GM21529 (cell line): ENCODE measurements around the gene CELSR1.

ENCODE experiments used
- ATAC-seq: cut with Tn5 transposase; IDR thresholded peaks from one replicate; pipeline ENCODE4 v1.9.1; 2021; ENCODE audit not compliant: unreplicated experiment

CELSR1 gene

DNA sequence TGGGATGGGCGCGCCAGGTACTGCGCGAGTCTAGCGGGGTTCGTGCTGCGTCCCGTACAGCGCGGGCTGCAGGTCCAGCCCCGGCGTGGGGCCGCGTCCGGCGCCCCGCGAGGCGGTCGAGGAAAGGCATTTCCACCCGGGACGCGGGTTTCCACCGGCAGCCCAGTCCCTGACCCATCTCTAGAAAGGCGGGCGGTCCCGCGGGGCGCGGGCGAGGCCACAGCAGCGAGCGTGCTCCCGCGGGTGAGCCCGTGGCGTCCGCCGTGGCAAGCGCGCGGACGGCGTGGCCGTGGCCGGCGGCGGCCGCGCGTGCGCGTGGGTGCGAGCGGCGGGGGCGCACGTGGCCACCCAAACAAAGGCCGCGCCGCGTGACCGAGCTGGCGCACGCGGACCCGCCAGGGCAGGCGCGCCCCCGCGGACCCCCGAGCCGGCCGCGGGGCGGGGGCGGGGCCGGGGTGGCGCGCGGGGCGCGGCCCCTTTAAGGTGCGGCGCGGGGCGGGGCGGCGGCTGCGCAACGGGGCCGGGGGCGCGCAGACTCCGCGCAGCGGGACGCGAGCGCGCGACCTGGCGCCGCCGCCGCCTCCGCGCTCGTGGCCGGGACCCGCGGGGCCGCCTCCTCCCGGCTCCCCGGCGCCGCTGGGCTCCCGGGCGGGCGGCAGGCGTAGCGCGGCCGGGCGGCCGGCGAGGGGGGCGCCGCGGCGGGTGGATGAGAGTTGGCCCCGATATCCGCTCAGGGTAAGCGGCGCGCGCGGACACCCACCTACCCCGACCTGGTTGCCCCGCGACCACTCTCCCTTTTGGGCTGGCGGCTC, 39.3 kb upstream of the CELSR1 start:
- ATAC-seq: no peak

DNA sequence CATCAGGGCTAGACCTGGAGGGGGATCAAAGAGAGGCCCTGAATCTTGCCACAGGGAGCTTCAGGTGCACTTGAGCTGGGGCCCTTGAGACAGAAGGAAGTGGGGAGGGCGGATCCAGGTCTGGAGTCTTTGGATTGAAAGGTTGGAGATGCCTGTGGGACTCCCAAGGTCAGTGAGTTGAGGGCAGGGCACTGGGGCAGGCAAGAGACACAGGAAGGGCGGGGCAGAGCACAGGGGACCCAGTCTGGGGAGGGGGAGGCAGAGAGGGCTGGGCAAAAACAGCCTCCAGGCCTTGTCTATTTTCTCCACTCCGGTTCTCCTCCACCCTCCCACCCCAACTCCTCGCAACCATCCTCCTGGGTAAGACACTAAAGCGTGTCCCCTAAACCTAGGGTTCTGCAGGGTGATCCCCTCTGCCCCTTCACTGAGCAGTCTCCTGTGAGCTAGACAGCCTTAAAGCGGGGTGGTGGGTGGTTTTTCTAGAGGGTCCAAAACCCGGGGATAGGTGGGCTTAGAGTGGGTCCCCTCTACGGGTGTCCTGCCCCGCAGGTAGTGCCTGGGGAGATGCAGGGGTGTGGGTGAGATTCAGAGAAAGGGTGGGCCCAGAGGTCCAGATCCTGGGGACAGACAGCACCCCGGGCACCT, 38.6 kb upstream of the CELSR1 start:
- ATAC-seq: no peak

DNA sequence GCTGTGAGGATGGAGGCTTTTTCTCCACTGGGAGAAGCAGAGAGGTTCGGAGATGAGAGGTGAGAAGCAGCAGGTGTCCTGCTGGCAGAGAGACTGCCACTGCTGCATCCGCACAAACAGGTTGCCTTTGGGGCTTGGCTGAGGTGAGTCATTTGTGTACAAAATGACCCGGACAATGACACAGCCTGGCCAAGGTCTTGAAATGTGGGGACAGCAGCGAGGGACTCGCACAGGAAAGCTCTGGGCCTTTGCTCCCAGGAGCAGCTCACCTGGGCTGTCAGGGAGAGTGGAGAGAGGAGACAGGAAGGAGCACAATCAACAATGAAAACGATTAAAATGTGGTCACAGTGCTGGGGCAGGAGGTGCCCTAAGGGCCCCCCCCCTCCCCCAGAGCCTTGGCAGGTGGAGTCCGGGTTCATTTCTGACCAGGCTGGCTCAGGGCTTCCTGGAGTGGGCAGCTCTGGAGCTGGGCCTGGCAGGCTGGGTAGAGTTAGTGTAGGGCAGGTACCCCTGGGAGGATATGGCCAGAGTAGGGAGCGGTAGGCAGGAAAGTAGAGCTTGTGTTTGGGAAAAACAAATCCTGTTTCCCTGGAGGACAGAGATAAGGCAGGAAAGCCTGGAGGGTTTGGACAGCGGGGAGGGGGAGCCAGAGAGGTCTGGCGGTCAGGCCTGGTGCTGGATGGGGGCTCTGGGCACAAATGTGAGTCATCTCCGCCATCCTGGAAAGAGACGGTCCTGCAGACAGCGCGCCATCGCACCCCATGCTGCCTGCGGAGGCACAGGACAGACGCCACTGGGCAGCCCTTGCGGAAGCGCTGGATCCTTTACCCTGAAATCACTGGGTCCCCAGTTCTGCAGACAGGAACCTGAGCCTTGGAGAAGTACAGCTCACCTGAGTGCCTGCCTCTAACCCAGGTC, 37.8 kb upstream of the CELSR1 start:
- ATAC-seq: no peak

DNA sequence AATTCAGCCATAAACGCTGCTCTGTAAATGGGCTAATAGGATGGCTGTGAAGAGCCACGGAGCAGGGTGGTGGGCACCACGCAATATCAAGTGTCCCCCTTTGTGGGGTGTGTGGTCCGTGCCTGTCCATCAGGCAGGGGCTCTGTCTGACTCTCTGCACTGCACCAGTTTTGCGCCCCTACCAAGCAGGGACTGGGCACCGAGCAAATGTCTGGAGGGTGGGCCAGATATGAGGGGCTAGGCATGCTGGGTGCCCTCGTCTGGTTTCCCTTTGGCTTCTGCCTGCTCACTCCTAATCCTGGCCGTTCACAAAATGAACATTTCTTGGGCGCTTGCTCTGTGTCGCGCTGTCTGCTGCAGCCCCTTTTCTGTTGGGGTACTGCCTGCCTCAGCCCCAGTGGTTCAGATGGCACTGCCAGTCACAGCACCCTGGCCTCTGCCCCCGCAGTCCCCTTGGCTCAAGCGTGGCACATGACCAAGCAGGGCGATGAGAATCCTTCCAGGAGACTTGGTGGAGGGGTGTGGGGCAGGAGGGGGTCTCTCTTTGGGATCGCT, 37.1 kb upstream of the CELSR1 start:
- no peak for ATAC-seq

DNA sequence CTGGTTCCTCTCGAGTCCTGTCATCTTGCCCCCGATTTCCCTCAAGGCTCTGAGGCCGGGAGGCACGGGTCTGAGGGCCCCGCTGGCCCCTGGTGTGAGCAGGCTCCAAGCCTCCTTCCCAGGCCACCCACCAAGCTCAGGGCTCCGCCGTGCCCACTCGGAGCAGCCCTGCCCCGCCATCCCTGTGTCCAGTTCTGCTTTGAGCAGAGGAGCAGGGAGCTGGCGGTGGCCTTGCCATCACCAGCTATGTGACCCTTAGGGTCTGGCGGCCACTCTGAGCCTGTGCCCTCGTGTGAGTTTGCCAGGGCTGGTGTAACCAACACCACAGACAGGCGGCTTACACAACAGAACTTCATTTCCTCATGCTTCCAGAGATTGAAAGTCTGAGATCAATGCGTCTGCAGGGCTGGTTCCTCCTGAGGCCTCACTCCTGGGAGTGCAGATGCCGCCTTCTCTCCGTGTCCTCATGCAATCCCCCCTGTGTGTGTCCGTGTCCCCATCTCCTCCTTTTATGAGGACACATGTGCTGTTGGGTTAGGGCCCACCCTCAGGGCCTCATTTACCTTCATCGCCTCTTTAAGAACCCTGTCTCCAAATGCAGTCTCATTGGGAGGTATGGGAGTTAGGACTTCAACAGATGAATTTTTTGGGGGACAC, 36.5 kb upstream of the CELSR1 start:
- ATAC-seq: no peak

DNA sequence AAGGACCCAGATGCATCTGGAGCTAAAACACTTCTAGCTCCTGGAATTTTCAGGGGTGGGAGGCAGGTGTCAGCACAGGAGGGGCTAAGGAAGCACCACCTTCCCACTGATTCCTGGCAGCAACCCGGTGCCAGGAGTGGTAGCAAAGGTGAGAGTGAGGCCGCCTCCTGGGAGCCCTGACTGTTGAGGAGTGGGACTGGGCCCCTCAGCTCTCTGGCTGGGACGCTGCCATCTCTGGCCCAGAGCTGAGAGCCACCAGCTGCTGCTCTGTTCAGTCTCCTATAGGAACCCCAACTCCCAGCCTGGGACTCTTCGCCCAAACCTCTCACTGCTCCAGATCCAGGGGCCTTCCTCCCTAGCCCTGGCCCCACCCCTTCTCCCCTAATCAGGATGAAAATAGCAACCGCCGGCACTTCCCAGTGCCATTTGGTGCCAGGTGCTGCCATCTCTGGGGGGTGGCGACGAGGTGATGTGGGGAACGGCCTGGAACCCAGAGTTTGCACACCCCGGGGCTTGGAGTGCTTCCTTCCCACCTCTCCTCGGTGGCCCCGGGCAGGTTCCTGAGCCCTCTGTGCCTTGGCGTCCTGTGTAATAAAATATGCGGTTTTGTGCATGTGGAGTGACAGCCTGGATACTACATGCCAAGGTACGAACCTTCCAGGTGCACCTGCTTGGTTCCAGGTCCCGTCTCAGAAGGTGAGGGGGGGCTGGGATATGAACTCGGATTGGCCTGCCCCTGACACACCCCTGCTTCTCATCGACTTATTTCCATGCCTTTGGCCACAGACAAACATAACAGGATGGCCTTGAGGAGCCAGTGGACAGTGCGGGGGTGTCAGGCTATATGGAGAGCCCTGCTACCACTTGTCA, 35.7 kb upstream of the CELSR1 start:
- no peak for ATAC-seq

DNA sequence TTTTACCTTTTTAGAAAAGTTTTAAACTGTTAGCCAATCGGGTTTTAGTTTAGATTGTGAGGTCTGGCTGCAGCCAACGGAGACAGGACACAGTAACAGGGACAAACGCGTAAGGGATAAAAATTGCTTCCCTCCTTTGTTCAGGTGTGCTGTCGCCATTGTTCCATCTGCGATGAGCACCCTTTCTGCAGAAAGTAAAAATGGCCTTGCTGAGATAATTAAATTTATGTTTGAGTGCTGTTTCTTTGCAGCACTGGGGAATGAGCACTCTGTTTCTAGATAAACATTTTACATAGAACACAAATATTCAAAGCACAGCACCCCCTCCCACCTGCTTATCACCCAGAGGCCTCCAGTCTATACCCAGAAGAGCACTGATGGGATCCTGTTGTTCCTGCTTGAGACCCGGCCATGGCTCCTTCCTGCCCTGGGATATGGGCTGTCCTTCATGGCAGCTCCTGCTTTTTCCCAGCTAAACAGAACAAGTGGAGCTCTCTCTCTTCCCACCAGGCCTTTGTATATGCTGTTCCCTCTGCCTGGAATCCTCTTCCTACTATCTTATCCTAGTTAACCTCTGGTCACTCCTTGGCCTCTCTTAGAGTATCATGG, 34.3 kb upstream of the CELSR1 start:
- no peak for ATAC-seq

DNA sequence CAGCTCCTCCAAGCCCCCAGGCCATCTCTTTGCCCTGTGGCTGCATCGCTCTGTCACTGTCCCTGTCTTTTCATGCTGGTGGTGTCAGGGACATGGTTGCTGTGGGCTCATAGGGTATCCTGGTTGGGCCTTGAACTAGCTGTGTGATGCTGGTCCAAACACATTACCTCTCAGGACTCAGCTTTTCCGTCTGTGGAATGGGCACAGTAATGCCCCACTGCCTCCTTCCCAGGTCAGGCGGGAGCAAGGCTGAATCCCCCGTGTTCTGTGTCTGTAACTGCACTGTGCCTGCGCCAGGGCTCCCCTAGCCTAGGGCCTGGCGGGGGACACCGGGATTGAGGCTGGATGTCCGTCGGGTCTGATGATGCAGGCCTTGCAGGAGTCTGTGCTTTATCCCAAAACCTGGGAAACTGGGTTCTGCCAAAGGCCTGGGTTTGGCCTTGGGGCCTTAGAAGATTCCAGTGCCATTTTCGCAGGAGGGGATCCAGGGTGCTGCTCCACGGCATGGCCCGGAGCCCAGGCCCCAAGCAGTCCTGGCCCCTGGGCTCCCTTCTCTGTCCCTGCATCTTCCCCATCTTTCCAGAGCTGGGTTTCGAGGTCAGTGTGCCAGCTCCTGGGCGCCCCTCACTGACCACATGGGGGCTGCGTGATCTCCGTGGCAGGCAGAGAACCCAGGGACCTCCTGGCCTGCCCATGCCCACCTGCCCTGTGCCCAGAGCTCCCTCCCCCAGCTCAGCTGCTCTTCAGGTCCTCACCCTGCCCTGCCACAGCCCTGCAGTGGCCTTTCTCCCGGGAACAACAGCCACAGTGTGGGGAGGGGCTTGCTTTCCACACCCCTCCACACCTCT, 32.7 kb upstream of the CELSR1 start:
- ATAC-seq: no peak

DNA sequence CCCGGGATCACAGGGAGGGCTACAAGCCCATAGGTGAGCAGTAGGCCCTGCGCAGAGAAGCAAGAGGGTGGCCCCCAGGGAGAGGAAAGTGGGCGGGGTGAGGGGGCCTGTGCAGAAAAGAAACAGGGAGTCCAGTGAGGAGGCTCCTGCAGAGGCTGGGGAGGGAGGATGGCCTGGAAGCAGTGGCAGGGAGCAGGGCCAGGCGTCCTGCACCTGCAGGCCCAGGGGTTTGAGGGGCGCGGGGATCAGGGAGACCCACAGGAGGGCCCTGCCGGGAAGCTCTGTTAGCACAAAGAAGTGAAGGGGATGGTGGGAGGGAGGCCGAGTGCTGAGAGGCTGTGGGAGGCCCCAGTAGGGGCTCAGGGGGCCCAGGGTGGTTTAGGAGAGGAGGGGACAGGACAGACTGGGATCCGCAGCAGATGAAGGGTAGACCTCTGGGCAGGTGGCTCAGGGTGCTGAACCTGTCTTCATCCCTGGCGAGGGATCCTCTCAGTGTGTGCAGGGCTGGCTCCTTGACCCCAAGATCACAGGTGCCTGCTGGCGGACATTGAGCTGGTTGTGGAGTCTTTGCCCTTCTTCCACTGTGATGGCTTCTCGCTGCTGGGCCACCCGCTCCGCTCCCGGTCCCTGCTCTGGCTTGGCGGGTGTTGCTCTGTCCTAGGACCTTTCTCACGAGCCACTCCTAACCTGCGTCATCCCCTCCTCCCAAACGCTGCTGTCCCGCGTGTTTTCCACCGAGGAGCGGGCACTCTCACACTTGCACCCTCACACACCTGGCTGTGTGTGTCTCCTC, 31.8 kb upstream of the CELSR1 start:
- no peak for ATAC-seq

DNA sequence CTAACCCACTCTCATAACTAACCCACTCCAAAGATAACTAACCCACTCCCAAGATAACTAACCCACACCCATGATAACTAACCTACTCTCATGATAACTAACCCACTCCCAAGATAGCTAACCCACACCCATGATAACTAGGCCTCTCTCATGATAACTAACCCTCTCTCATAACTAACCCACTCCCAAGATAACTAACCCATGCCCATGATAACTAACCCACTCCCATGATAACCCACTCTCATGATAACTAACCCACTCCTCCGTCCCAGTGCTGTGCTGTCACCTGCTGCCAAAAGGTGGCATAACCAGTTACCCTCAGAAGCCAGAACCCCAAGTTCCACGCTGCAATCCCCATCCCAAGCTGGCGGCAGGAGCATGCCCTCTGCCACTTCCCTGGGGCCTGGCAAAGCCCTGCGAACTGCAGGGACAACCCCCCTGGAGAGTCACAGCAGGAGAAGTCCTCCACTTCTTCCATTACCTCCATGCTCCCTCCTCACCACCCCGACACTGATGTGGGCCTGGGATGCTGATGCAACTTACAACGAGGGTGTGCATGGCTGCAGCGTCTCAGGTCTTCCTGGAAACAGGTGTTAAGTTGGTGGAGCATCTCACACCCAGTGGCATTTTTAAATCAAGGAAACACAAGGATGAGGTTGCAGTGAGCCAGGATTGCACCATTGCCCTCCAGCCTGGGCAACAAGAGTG, 30.8 kb upstream of the CELSR1 start:
- no peak for ATAC-seq

DNA sequence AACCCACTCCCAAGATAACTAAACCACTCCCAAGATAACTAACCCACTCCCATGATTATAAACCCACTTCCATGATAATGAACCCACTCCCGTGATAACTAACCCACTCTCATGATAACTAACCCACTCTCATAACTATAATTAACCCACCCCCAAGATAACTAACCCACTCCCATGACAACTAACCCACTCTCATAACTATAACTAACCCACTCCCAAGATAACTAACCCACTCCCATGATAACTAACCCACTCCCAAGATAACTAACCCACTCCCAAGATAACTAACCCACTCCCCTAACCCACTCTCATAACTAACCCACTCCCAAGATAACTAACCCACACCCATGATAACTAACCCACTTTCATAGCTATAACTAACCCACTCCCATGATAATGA, 30.1 kb upstream of the CELSR1 start:
- no peak for ATAC-seq

DNA sequence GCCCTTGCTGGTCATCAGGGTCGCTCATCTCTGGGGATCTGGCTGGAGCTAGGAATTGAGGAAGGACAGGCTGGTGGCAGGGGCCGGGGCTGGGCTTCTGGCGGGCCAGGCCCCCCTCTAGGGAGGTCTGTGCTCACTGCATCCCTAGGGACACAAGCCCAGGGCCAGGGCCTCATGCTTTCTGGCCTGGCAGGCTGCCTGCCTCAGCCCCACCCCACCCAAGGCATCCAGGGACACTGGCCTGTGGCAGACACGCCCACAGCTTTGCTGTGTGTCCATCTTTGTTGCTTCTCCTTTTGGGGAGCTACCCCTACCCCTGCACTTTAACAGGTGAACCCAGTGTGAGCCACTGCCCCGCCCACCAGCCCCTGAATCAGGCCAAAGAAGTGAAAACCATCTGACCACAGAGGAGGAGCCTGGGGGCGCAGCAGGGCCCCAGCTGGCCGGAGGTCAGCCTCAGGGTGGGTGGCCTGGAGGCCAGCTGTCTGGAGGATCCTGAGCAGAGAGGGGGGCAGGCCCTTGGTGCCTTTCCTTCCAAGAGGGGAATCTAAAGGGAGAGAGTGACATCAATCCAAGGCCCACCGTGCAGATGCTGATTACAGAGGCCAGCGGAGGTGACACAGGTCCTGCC, 26.8 kb upstream of the CELSR1 start:
- ATAC-seq: no peak

DNA sequence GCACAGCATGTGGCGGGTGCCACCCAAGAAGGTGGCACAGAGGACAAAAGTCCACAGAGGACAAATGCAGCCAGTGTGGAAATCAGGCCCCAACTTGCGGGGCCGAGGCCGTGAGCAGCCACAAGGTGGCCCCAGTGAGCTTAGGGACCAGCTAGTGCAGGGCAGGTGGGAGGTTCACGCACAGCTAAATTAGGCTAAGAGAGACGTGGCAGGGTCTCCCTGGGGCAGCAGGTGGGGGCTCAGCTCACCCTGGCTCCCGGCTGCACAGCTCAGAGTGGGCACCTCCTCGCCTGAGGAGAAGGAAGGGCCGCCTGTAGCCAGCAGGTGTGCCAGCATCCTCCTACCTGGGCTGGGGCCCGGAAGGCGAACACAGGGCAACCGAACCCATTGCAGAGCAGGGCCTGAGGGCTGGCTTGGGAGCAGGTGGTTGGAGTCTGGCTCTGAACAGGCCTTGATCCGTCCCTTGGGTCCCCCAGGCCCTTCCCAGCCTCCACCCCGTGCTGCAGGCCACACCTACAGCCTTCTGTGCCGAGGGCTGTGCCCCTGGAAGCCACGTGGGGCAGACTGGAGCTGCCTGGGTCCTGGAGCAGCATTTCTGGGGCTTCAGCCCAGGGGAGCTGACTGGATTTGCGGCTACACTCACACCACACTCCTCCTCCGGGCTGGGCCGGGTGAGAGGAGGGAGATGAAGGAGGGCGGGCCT, 26.1 kb upstream of the CELSR1 start:
- peak; percentile 66 for ATAC-seq

DNA sequence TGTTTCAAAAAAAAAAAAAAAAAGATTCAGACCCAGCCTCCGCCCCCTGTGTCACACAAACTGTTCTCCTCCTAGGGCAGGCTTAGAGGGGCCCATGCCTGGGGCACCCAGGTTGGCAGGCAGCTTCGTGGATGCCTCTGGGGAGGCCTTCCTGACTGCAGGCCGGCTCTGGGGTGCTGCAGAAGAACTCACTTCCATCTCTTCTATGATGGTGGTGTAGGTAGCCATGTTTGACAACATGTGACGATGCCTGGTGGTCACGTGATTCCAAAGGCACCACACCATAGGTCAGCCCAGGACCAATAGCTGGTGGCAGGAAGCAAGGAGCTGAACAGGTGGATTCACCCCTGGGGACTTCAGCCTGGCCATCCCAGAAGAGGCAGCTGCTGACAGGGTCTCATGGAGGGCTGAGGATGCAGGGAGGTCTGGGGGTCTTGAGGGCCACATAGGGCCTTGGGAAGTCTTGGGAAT, 24.1 kb upstream of the CELSR1 start:
- ATAC-seq: no peak

DNA sequence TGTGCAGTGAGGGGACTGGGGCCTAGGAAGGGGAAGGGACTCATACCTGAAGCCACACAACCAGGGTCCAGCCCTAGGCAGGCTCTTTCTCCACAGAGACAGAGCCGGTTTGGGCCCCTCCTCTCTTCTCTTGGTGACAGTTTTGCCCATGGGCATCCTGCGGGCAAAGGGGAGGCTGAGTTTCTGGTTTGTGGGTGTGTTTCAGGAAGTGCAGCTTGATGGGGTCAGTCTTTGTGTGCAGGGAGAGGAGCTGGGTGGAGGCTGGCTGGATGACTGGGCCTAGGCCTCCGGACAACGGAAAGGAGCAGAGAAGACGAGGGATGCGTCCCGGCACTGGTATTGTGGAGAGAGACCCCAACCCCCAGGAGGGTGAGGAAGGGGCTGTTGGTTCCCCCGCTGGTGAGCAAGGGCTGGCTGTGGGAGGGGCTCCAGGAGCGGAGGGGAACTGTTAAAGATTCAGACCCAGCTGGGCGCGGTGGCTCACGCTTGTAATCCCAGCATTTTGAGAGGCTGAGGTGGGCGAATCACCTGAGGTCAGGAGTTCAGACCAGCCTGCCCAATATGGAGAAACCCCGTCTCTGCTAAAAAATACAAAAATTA, 23.4 kb upstream of the CELSR1 start:
- ATAC-seq: no peak
